Measurements from ENCODE around the gene MYADML2.
"Not testable (repeated sequence)": the region's sequence is repeated elsewhere in the genome, so short reads cannot be mapped to it uniquely, and the experiment has no call there.

Gene MYADML2

GRCh38 chr17:81958633-81959342, 11.8 kb upstream of the MYADML2 start:
- no peak for DNase-seq (ENCODE audit: low read depth)

DNA sequence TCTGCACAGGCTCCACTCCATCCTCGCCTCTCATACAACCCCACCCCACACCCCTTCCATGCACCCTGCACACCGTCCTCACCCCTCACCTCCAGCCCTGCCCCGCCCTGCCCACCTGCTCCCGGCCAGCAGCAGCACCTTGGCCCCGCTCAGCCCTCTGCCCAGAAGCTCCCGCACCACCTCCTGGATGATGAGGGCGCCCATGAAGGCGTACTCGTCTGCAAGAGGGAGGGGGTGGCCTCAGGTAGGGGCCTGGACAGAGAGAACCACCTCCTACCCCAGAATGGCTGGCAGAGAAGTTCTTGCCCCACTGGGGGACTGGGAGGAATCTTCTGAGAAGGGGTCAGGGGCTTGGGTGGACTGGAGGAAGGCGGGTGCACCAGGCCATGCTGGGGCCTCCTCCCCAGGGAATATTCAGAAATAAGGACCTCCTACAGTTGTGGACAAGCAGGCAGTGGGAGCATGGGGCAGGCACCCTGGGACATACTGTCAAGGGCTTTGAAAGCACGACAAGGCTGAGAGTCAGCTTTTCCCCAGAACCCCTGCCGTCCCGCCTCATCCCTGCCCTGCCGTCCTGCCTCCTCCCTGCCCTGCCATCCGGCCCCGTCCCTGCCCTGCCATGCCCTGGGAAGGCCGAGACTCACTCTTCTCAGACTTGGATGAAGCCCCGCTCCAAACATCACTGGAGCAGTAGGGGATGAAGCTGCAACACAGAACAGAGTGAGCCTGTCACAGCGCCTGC, 10.8 kb upstream of the MYADML2 start:
- DNase-seq (ENCODE audit: low read depth) = no peak

DNA sequence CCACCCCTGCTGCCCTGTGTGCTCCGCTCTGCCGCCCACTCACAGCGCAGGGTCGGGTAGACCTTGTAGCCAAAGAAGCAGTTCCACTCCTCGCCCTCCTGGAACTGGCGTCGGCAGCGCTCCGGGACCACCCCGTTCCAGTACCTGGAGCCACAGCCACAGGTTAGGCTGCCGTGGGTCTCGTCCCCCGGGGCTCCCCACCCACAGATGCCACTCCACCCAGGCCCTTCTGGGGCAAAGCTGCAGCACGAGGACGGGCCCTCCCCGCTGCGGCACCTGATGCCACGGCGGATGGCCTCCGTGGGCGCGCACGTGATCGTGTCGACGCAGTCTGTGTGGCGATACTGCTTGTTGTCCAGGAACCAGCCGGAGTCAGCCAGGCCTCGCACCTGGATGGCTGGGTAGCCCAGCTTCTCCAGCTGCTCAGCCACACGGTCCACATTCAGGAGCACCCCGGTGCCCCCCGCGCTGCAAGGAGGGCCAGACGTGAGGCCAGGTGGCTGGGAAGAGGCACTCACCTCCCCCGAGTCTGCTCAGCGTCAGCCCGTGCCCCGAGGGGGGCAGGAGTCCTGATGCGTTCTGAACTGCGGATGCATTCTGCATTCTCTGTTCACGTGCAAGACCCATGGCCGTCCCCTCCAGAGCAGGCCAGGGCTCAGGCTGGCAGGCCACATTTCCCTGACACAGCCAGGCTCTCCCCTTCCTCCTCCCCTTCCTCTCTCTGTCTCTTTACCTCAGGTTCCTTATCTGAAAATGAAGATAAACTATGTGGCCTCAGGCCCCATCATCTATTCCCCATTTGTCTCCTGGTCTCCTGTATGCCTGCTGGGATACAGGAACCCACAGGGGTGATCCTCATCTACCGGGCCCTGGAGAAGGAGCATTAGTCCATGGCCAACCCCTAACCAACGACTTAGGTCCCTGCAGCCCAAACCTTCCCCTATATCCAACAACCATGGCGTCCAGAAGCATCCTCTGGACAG, 9.9 kb upstream of the MYADML2 start:
- DNase-seq (ENCODE audit: low read depth) = no peak

- DNase-seq (ENCODE audit: low read depth) = no peak
Observed at GRCh38 chr17:81955756-81956544, 8.9 kb upstream of the MYADML2 start.

- DNase-seq (ENCODE audit: low read depth) = no peak
Observed at GRCh38 chr17:81955058-81955681, 8.1 kb upstream of the MYADML2 start.

DNA sequence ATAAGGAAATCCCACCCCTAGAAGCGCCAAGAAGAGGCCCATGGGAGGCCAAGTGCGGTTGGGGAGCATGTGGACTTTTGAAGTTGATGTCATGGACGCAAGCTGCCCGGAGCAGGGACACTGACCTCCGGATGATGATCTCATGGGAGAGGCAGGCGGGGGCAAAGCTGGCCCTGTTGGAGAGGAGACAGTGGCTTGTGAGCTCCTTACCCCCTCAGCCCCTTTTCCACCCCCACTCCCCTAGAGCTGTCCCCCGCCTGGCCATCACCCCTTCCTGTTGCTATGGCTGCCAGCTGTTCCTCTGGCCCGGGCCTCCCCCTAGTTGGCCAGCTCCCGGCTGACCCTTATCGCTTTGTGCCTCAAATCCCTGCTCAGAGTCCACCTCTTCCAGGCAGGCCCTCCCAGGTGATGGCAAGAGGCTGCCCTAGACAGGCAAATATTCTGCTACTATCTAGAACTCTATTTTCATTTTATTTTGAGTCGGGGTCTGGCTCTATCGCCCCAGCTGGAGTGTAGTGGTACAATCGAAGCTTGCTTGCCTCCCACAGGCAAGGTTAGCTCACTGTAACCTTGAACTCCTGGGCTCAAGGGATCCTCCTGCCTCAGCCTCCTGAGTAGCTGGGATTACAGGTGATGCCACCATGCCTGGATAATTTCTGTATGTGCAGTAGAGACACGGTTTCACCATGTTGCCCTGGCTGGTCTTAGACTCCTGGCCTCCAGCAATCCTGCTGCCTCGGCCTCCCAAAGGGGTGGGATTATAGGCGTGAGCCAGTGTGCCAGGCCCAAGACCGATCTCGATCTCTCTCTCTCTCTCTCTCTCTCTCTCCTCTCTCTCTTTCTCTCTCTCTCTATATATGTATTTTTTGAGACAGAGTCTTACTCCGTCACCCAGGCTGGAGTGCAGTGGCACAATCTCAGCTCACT, 7.4 kb upstream of the MYADML2 start:
- DNase-seq (ENCODE audit: low read depth) = no peak

- DNase-seq (ENCODE audit: low read depth) = not testable (repeated sequence)
Observed at GRCh38 chr17:81953443-81953842, 6.4 kb upstream of the MYADML2 start.

- no peak for DNase-seq (ENCODE audit: low read depth)
Observed at GRCh38 chr17:81952792-81953228, 5.8 kb upstream of the MYADML2 start.

DNA sequence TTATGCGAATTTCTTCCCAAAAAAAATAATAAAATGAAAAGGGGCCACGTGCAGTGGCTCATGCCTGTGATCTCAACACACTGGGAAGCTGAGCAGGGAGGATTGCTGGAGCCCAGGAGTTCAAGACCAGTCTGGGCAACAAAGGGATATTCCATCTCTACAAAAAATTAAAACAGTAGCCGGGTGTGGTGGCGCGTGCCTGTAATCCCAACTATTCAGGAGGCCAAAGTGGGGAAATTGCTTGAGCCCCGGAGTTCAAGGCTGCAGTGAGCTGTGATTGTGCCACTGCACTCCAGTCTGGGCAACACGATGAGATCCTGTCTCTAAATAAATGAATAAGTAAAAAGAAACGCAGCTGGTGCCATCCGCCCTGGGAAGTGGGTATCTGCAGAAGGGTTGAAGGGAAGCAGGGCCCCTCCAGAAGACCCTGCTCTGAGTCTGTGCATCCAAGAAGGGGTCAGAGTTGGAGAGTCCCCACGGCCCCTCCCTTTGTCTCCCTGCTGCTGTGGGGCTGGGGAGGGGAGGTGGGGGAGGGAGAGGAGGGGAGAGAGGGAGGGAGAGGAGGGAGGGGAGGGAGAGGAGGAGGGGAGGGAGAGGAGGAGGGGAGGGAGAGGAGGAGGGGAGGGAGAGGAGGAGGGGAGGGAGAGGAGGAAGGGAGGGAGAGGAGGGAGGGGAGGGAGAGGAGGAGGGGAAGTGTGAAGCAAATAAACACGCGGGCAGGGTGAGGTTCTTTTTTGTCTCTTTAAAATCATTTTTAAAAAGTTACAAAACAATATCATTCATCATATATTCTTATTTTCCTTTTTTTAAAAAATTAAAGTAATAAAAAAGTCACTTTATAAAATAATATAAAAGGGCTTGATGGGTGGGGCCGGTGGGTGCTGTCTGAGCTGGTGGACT, 5.0 kb upstream of the MYADML2 start:
- no peak for DNase-seq (ENCODE audit: low read depth)

DNA sequence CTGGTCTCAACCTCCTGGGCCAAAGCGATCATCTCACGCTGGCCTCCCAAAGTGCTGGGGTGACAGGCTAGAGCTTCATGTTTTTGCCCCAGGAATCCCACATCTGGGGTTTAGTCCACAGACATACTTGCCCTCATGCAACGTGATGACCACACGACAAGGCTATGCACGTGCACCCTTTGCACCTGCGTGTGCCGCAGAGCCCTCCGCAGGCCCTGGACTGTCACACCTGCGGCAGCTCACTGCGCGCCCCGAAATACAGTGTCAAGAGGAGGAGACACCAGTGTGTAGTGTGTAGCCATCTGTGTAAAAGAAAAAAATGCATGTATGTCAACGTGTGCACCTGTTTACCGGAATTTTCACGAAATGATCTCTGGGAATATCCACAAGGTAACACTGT, 3.5 kb upstream of the MYADML2 start:
- DNase-seq (ENCODE audit: low read depth) = no peak

DNA sequence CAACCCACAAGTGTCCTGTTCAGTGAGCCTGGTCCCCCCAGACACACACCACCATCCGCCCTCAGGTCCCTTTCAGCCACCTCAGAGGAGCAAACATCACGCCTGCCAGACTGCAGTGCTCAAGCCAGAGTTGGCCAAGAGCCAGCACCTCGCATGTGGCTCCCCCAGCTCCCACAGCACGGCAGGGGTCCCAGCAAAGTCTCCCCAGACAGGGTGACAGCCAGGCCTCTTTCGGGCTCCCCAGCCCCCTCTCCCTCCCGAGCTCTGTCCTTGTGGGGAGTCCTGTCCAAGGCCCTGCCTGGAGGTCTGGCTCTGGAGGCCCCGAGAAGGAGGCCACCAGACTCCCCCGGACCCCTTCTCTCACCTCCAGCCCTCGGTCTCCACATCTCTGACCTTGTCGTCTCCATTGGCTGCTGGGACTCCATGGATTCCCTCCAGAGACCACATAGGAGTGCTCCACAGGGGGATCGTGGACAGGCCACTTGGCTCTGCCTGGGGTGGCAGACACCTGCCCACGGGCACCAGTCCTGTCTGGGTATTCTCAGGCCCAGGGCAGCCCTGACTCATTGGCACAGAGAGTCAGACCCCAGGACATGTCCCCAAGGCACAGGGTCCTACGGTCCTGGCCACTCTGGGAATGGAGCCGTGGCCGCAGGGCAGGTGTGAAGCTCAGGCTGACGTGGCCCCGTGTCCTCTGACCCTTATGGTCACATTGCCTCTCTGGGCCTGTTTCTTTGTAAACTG, 1.8 kb upstream of the MYADML2 start:
- DNase-seq (ENCODE audit: low read depth) = no peak

- DNase-seq (ENCODE audit: low read depth) = no peak
Observed at GRCh38 chr17:81944858-81945257, 2.2 kb downstream of the MYADML2 start.

DNA sequence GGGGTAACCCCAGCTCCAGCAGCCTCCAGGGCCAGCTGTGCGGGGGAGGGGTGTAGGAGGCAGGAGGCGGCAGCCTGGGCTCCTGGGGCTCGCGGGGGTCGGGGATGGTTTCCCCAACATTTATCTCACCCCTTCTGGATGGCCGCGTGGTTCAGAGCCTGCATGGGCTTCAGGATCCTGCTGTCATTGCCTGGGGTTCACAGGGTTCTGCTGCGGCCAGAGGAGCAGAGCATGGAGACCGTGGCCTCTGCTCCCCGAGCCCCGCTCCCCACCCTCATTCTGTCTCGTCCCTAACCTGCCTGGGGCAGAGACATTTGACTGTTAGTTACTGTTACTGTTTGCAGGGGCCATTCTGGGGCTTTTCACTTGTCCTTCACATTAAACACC, 4.9 kb downstream of the MYADML2 start:
- no peak for DNase-seq (ENCODE audit: low read depth)

GRCh38 chr17:81941484-81942166, 5.4 kb downstream of the MYADML2 start:
- DNase-seq (ENCODE audit: low read depth) = no peak

DNA sequence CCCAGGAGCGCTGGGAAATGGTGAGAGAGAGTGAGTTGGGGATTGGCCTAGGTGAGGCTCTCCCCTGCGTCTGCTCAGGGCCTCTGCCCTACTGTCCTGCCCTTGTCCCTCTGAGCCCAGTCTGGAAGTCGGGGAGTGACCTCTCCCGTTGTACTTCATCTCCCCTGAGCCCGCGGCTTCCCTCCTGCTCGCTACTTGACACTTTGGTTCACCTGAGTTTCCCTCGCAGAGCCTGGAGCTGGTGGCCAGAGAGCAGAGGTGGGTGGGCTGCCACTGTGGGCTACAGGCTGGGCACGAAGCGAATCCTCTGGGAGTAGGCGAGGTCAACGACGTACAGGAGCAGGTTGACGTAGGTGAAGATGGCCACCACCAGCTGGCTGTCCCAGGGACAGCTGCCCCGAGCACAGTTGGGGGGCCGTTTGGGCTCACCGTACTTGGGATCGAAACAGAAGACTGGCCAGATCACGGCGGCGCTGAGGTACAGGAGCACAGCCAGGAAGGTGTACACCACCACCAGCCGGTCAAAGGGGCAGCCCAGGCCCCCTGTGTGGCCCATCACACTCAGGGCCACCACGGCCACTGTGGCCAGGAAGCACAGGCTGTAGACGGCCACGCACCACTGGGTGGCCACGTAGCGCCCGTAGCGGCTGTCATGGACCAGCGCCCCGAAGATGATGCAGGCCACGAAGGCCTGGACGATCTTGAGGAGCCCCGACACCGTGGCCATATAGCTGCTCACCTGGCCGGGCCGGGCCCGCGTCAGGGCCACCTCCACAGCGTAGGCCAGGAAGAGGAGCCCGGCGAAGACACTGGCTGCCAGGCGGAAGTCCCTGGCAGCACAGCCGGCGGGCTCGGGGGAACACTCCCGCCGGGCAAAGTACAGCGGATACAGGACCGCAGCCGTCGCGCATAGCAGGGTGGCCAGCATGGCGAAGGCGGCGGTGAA, 6.2 kb downstream of the MYADML2 start:
- no peak for DNase-seq (ENCODE audit: low read depth)

GRCh38 chr17:81939881-81940385, 7.1 kb downstream of the MYADML2 start:
- no peak for DNase-seq (ENCODE audit: low read depth)

Data from T follicular helper cell (primary cell).